ENCODE measurements around the gene LRRC2. TPM values are rescaled to one million over a fixed set of nuclear protein-coding genes. Genes with fewer than 3 reads are reported as not detected.
A peak's percentile ranks its signal among the peaks of the same experiment; 100 is the strongest.

LRRC2 gene
- total and polyA plus RNA-seq, 4 donors = 0.09 to 3.1 (median 0.73) TPM

GRCh38 chr3:46484911-46485778, 81.0 kb downstream of the LRRC2 start:
- H3K4me1 ChIP-seq (ENCODE audit: control insufficient read depth in 5 of 5, insufficient read depth in 5 of 5, low read length in 5 of 5) = no peaks in the 10 kb centered on the region
- H3K36me3 ChIP-seq (ENCODE audit: control insufficient read depth in 4 of 4, insufficient read depth in 4 of 4, low read length in 4 of 4) = no peaks in the 10 kb centered on the region
- H3K9ac ChIP-seq (ENCODE audit: insufficient read depth in 1 of 2, low read length in 2 of 2) = peak overlapping the region in 1 of 2 donors; percentile 16
- no peak for TF ChIP-seq CTCF (IDR thresholded peaks at IDR 0.05; ENCODE audit: control extremely low read depth, extremely low read depth)
- H3K4me3 ChIP-seq = no peak overlapping the region
- no peak overlapping the region for H3K27ac ChIP-seq (ENCODE audit: low read depth in 1 of 2, low read length in 1 of 2)
- peaks cover 0 to 3% (median 0%) of the 10 kb centered on the region in 3 donors for H3K27me3 ChIP-seq (ENCODE audit: control insufficient read depth in 3 of 3, insufficient read depth in 3 of 3, low read length in 2 of 3)
- DNase-seq = peak; percentile 43 to 64 (median 61)
- 65 to 77% methylated on average over 10 of the region's 10 CpGs for WGBS, 2 donors
- no peak for ATAC-seq (ENCODE audit: insufficient read depth, low FRiP score)
- H3K9me3 ChIP-seq (ENCODE audit: control insufficient read depth in 4 of 4, insufficient read depth in 3 of 4, low read length in 3 of 4) = no peaks in the 10 kb centered on the region

GRCh38 chr3:46484388-46484787, 81.7 kb downstream of the LRRC2 start:
- Histone ChIP-seq H3K9me3 (ENCODE audit: control insufficient read depth in 4 of 4, insufficient read depth in 3 of 4, low read length in 3 of 4) (no peaks in the 10 kb centered on the region), H3K27ac (ENCODE audit: low read depth in 1 of 2, low read length in 1 of 2) (no peak overlapping the region), H3K9ac (ENCODE audit: insufficient read depth in 1 of 2, low read length in 2 of 2) (peak overlapping the region in 1 of 2 donors; percentile 16), H3K27me3 (ENCODE audit: control insufficient read depth in 3 of 3, insufficient read depth in 3 of 3, low read length in 2 of 3) (peaks cover 0 to 3% (median 0%) of the 10 kb centered on the region in 3 donors), H3K4me3 (no peak overlapping the region), H3K36me3 (ENCODE audit: control insufficient read depth in 4 of 4, insufficient read depth in 4 of 4, low read length in 4 of 4) (no peaks in the 10 kb centered on the region), H3K4me1 (ENCODE audit: control insufficient read depth in 5 of 5, insufficient read depth in 5 of 5, low read length in 5 of 5) (no peaks in the 10 kb centered on the region)
- WGBS, 2 donors = 94 to 100% methylated on average over 1 of the region's 1 CpG
- DNase-seq (no peak), ATAC-seq (ENCODE audit: insufficient read depth, low FRiP score) (no peak)
- no peak for TF ChIP-seq CTCF (IDR thresholded peaks at IDR 0.05; ENCODE audit: control extremely low read depth, extremely low read depth)

- DNase-seq (no peak), ATAC-seq (ENCODE audit: insufficient read depth, low FRiP score) (no peak)
- H3K9me3 ChIP-seq (ENCODE audit: control insufficient read depth in 4 of 4, insufficient read depth in 3 of 4, low read length in 3 of 4) = no peaks in the 10 kb centered on the region
- H3K4me3 ChIP-seq = no peak overlapping the region
- TF ChIP-seq CTCF (IDR thresholded peaks at IDR 0.05; ENCODE audit: control extremely low read depth, extremely low read depth) = no peak
- H3K27ac ChIP-seq (ENCODE audit: low read depth in 1 of 2, low read length in 1 of 2) = no peak overlapping the region
- no peaks in the 10 kb centered on the region for H3K4me1 ChIP-seq (ENCODE audit: control insufficient read depth in 5 of 5, insufficient read depth in 5 of 5, low read length in 5 of 5)
- no peak overlapping the region for H3K9ac ChIP-seq (ENCODE audit: insufficient read depth in 1 of 2, low read length in 2 of 2)
- H3K27me3 ChIP-seq (ENCODE audit: control insufficient read depth in 3 of 3, insufficient read depth in 3 of 3, low read length in 2 of 3) = peaks cover 0 to 3% (median 0%) of the 10 kb centered on the region in 3 donors
- no peaks in the 10 kb centered on the region for H3K36me3 ChIP-seq (ENCODE audit: control insufficient read depth in 4 of 4, insufficient read depth in 4 of 4, low read length in 4 of 4)
- 92 to 95% methylated on average over 2 of the region's 2 CpGs for WGBS, 2 donors
Observed at GRCh38 chr3:46483825-46484224, 82.3 kb downstream of the LRRC2 start.

All from lung (tissue), 12 donors.